ENCODE measurements around the gene TNFRSF25. TPM values are rescaled to one million over a fixed set of nuclear protein-coding genes. Genes with fewer than 3 reads are reported as not detected.
A peak's percentile ranks its signal among the peaks of the same experiment; 100 is the strongest.

TNFRSF25 gene
- total and polyA plus RNA-seq, 10 of the 15 experiments (the other 5 are each of a cell fraction or from before 2014, with no cell fraction given), result 0.23 to 8.6 (median 0.46) TPM; not detected in 5

- TF ChIP-seq, protein P1, sequence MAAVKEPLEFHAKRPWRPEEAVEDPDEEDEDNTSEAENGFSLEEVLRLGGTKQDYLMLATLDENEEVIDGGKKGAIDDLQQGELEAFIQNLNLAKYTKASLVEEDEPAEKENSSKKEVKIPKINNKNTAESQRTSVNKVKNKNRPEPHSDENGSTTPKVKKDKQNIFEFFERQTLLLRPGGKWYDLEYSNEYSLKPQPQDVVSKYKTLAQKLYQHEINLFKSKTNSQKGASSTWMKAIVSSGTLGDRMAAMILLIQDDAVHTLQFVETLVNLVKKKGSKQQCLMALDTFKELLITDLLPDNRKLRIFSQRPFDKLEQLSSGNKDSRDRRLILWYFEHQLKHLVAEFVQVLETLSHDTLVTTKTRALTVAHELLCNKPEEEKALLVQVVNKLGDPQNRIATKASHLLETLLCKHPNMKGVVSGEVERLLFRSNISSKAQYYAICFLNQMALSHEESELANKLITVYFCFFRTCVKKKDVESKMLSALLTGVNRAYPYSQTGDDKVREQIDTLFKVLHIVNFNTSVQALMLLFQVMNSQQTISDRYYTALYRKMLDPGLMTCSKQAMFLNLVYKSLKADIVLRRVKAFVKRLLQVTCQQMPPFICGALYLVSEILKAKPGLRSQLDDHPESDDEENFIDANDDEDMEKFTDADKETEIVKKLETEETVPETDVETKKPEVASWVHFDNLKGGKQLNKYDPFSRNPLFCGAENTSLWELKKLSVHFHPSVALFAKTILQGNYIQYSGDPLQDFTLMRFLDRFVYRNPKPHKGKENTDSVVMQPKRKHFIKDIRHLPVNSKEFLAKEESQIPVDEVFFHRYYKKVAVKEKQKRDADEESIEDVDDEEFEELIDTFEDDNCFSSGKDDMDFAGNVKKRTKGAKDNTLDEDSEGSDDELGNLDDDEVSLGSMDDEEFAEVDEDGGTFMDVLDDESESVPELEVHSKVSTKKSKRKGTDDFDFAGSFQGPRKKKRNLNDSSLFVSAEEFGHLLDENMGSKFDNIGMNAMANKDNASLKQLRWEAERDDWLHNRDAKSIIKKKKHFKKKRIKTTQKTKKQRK (IDR thresholded peaks at IDR 0.05; ENCODE audit: low read depth, low read length), result no peak
- TF ChIP-seq, protein P2, sequence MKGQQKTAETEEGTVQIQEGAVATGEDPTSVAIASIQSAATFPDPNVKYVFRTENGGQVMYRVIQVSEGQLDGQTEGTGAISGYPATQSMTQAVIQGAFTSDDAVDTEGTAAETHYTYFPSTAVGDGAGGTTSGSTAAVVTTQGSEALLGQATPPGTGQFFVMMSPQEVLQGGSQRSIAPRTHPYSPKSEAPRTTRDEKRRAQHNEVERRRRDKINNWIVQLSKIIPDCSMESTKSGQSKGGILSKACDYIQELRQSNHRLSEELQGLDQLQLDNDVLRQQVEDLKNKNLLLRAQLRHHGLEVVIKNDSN (IDR thresholded peaks at IDR 0.05; ENCODE audit: borderline replicate concordance, extremely low read length, insufficient read depth, low read depth, low read length), result no peak
- TF ChIP-seq BACH1 (IDR thresholded peaks at IDR 0.05; ENCODE audit: borderline replicate concordance) (no peak), KLF5 (IDR thresholded peaks at IDR 0.05; ENCODE audit: partially characterized antibody) (peak; percentile 93), POLR2AphosphoS2 (IDR thresholded peaks at IDR 0.05; ENCODE audit: low read depth, low read length) (no peak), SKIL (IDR thresholded peaks at IDR 0.05; ENCODE audit: low read depth, poor library complexity, severe bottlenecking) (no peak), MYB (IDR thresholded peaks at IDR 0.05; ENCODE audit: borderline replicate concordance, low read depth, low read length) (no peak), NBN (IDR thresholded peaks at IDR 0.05) (no peak; the same call in 1 of the 2 replicates), PML (IDR thresholded peaks at IDR 0.05; ENCODE audit: low read length) (no peak), ELK1 (IDR thresholded peaks at IDR 0.05; ENCODE audit: low read depth, low read length) (no peak), EZH2 (IDR thresholded peaks at IDR 0.05; ENCODE audit: borderline replicate concordance, control insufficient read depth, low read depth, low read length) (no peak), SIN3A (IDR thresholded peaks at IDR 0.05; ENCODE audit: low read depth, low read length) (no peak), SUPT20H (IDR thresholded peaks at IDR 0.05; ENCODE audit: borderline replicate concordance, control insufficient read depth, low read depth, low read length) (no peak), ETV6 (conservative IDR thresholded peaks at IDR 0.05 in 1 of 2, IDR thresholded peaks at IDR 0.05 in 1 of 2; ENCODE audit: borderline replicate concordance in 1 of 2, low read depth in 1 of 2) (no peak), YBX1 (IDR thresholded peaks at IDR 0.05) (no peak), JUND (IDR thresholded peaks at IDR 0.05; ENCODE audit: low read depth, low read length) (peak; percentile 93), LARP7 (IDR thresholded peaks at IDR 0.05) (peak; percentile 52; the same call in 1 of the 2 replicates), GATAD2B (conservative IDR thresholded peaks at IDR 0.05; ENCODE audit: low read depth) (no peak; the same call in 1 of the 2 replicates), CBFB (IDR thresholded peaks at IDR 0.05; ENCODE audit: low read depth) (no peak), RAD21 (IDR thresholded peaks at IDR 0.05; ENCODE audit: insufficient read depth, low read depth, low read length) (no peak), ZNF622 (IDR thresholded peaks at IDR 0.05) (no peak), ASH2L (IDR thresholded peaks at IDR 0.05; ENCODE audit: borderline replicate concordance, low read depth) (no peak)
Observed at GRCh38 chr1:6490181-6491080, 24.5 kb upstream of the TNFRSF25 start (continued).
